ENCODE data around the gene OR2S2. TPM values are rescaled to one million over a fixed set of nuclear protein-coding genes. Genes with fewer than 3 reads are reported as not detected.

OR2S2 gene
- not detected in 5 replicates for total RNA-seq (2022; extraction: Qiagen RNA extraction)

GRCh38 chr9:35958104-35958837, at the start of gene OR2S2:
OR2S2 (minus strand) TSS chr9:35958154; CDS start chr9:35958098, 56 bp downstream.

GRCh38 chr9:35909274-35909673, 48.7 kb downstream of the OR2S2 start, which contains the start of gene SPAAR:
SPAAR (plus strand) TSS chr9:35909490; CDS start chr9:35910464, 974 bp downstream.

Other genes with a start within 250 kb of the OR2S2 start
- gene TLN1, start 226.0 kb downstream of the OR2S2 start, total RNA-seq (2022; extraction: Qiagen RNA extraction), result 111 to 160 TPM (median 122 TPM) in 5 replicates
- 55.6 to 64.0 TPM (median 57.5 TPM) in 5 replicates for gene CREB3, start 225.5 kb downstream of the OR2S2 start, total RNA-seq (2022; extraction: Qiagen RNA extraction)
- 31.2 to 37.5 TPM (median 35.7 TPM) in 5 replicates for gene GBA2, start 208.9 kb downstream of the OR2S2 start, total RNA-seq (2022; extraction: Qiagen RNA extraction)
- gene RGP1, start 208.9 kb downstream of the OR2S2 start, total RNA-seq (2022; extraction: Qiagen RNA extraction), result 12.6 to 19.2 TPM (median 16.0 TPM) in 5 replicates
- 0.40 to 0.58 TPM in 2 of 5 replicates, not detected in the others for gene MSMP, start 203.9 kb downstream of the OR2S2 start, total RNA-seq (2022; extraction: Qiagen RNA extraction)
- 3.8 to 6.9 TPM (median 5.4 TPM) in 5 replicates for gene NPR2, start 166.6 kb downstream of the OR2S2 start, total RNA-seq (2022; extraction: Qiagen RNA extraction)
- gene SPAG8, start 145.9 kb downstream of the OR2S2 start, total RNA-seq (2022; extraction: Qiagen RNA extraction), result 0.27 to 0.49 TPM (median 0.35 TPM) in 5 replicates
- gene HINT2, start 143.1 kb downstream of the OR2S2 start, total RNA-seq (2022; extraction: Qiagen RNA extraction), result 55.0 to 109 TPM (median 99.7 TPM) in 5 replicates
- not detected in 5 replicates for gene FAM221B, start 129.4 kb downstream of the OR2S2 start, total RNA-seq (2022; extraction: Qiagen RNA extraction)
- 2.6 to 4.0 TPM (median 3.3 TPM) in 5 replicates for gene TMEM8B, start 128.9 kb downstream of the OR2S2 start, total RNA-seq (2022; extraction: Qiagen RNA extraction)
- not detected in 5 replicates for gene OR13J1, start 87.8 kb downstream of the OR2S2 start, total RNA-seq (2022; extraction: Qiagen RNA extraction)
- gene HRCT1, start 52.0 kb downstream of the OR2S2 start, total RNA-seq (2022; extraction: Qiagen RNA extraction), result 0.20 to 0.47 TPM (median 0.30 TPM) in 5 replicates
- 0.05 to 0.15 TPM (median 0.07 TPM) in 3 of 5 replicates, not detected in the others for gene SPAAR, start 48.7 kb downstream of the OR2S2 start, total RNA-seq (2022; extraction: Qiagen RNA extraction)
- gene RECK, start 78.8 kb upstream of the OR2S2 start, total RNA-seq (2022; extraction: Qiagen RNA extraction), result 5.5 to 6.3 TPM (median 6.0 TPM) in 5 replicates
- 7.7 to 9.4 TPM (median 9.1 TPM) in 5 replicates for gene GLIPR2, start 178.6 kb upstream of the OR2S2 start, total RNA-seq (2022; extraction: Qiagen RNA extraction)
- 0.06 TPM in 1 of 5 replicates, not detected in the others for gene CCIN, start 211.2 kb upstream of the OR2S2 start, total RNA-seq (2022; extraction: Qiagen RNA extraction)
- 277 to 408 TPM (median 373 TPM) in 5 replicates for gene CLTA, start 232.8 kb upstream of the OR2S2 start, total RNA-seq (2022; extraction: Qiagen RNA extraction)

All from A549 treated with Hydrocortisone at 1 μM for 4 hours (cell line).